Transverse colon (tissue), 4 donors: ENCODE results near the gene GLIPR2.

Experiments
- EP300 ChIP-seq: sonication (generic); formaldehyde crosslinking; IDR thresholded peaks from one replicate; pipeline ENCODE4 v1.6.1; 2017; ENCODE audit warnings: antibody characterized with exemption, low read depth
- POLR2A ChIP-seq: fragments of 450-650 bp; IDR thresholded peaks from one replicate; pipeline ENCODE4 v1.6.1; 2016; ENCODE audit warnings: antibody characterized with exemption, mild to moderate bottlenecking, moderate library complexity
- POLR2AphosphoS5 ChIP-seq, 3 donors: sonication (generic); formaldehyde crosslinking; IDR thresholded peaks; one replicate each; pipeline ENCODE4 v1.6.1; 2016; ENCODE audit warnings: antibody characterized with exemption in 3 of 3
- TF ChIP-seq, protein P1 (sequence below), 5 experiments: fragments of 200-600 bp in 3 of 5; fragments of 450-650 bp in 2 of 5; sonication (generic) in 3 of 5; IDR thresholded peaks; 1 replicate in 2 of 5; 2 replicates in 3 of 5; pipeline ENCODE4 v1.5.1; 2016 to 2017; ENCODE audit warnings: antibody characterized with exemption in 5 of 5, inconsistent platforms in 3 of 5, mild to moderate bottlenecking in 2 of 5, moderate library complexity in 1 of 5

GRCh38 chr9:36118706-36119105 lies 17.8 kb upstream of the GLIPR2 start:
- TF ChIP-seq POLR2AphosphoS5 (IDR thresholded peaks at IDR 0.05) (no peak), POLR2A (no peak), EP300 (no peak)
- TF ChIP-seq, protein P1, sequence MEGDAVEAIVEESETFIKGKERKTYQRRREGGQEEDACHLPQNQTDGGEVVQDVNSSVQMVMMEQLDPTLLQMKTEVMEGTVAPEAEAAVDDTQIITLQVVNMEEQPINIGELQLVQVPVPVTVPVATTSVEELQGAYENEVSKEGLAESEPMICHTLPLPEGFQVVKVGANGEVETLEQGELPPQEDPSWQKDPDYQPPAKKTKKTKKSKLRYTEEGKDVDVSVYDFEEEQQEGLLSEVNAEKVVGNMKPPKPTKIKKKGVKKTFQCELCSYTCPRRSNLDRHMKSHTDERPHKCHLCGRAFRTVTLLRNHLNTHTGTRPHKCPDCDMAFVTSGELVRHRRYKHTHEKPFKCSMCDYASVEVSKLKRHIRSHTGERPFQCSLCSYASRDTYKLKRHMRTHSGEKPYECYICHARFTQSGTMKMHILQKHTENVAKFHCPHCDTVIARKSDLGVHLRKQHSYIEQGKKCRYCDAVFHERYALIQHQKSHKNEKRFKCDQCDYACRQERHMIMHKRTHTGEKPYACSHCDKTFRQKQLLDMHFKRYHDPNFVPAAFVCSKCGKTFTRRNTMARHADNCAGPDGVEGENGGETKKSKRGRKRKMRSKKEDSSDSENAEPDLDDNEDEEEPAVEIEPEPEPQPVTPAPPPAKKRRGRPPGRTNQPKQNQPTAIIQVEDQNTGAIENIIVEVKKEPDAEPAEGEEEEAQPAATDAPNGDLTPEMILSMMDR (IDR thresholded peaks at IDR 0.05), result no peak
